ENCODE data around the gene PPP2R2D. TPM values are rescaled to one million over a fixed set of nuclear protein-coding genes. Genes with fewer than 3 reads are reported as not detected.

PPP2R2D gene
- total and polyA plus RNA-seq, 12 donors, result 26.8 to 46.5 (median 35.1) TPM

DNA sequence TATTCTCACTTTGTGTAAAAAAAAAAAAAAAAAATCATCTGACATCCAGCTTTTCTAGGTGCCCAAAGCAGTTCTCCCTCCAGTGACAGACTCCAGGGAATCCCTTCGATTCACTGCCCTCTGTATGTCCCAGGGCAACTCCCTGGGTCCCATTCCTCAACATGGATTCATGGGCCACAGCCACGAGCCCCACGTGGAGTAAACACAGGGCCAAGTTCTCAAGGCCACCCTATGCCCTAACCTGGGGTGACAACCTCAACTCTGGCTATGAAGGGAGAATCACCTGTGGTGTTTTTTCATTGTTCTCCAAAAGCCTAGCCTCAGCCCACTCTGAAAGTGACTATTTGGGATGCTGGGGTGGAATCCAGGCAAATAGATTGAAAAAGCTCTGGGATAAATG, 77.6 kb downstream of the PPP2R2D start:
- no peak overlapping the region for H3K4me3 ChIP-seq

DNA sequence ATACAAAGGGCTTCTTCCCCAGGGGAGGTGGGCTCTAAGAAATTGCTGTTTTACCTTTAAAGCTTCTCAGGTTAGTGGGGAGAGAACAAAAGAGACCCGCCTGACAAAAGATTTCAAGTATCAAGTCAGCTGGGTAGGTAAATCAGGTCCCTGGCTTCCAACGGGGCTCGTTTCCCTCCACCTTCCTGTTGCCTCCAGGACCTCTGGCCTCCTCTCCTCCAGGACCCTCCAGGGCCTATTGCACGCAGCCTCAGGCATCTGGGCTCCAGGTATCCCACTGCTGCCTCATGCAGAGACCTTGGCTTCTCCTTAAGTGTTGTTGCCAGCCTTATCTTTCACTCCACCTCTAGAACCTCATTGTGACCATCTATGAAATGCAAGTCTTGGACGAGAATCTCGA, 78.0 kb downstream of the PPP2R2D start:
- H3K4me1 ChIP-seq, result peaks cover 4 to 61% (median 54%) of the 10 kb centered on the region in 9 donors
- H3K36me3 ChIP-seq, result peaks cover 0 to 5% (median 0%) of the 10 kb centered on the region in 9 donors
- H3K4me3 ChIP-seq, result no peak overlapping the region
- 57 to 65% methylated on average over 6 of the region's 6 CpGs for WGBS, 2 donors
- DNase-seq (no peak), ATAC-seq (no peak)
- intact Hi-C loops (cut with DNase I), result loop anchor here in 1 of 10 donors (5.0 to 10.0 kb wide), 2 partner anchors 72 to 166 kb away; no protein-coding TSS in a partner anchor
- H3K27me3 ChIP-seq, result peaks cover 0 to 24% (median 0%) of the 10 kb centered on the region in 7 donors
- H3K27ac ChIP-seq, result peak overlapping the region in 3 of 10 donors; percentile 13 to 91 (median 88)
- H3K9me3 ChIP-seq, result no peaks in the 10 kb centered on the region
- TF ChIP-seq, protein P1, sequence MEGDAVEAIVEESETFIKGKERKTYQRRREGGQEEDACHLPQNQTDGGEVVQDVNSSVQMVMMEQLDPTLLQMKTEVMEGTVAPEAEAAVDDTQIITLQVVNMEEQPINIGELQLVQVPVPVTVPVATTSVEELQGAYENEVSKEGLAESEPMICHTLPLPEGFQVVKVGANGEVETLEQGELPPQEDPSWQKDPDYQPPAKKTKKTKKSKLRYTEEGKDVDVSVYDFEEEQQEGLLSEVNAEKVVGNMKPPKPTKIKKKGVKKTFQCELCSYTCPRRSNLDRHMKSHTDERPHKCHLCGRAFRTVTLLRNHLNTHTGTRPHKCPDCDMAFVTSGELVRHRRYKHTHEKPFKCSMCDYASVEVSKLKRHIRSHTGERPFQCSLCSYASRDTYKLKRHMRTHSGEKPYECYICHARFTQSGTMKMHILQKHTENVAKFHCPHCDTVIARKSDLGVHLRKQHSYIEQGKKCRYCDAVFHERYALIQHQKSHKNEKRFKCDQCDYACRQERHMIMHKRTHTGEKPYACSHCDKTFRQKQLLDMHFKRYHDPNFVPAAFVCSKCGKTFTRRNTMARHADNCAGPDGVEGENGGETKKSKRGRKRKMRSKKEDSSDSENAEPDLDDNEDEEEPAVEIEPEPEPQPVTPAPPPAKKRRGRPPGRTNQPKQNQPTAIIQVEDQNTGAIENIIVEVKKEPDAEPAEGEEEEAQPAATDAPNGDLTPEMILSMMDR (IDR thresholded peaks at IDR 0.05), result no peak

More for the DNA sequence above, 77.6 kb downstream of the PPP2R2D start:
- Histone ChIP-seq H3K27me3 (peaks cover 0 to 24% (median 0%) of the 10 kb centered on the region in 7 donors), H3K4me1 (peaks cover 4 to 66% (median 56%) of the 10 kb centered on the region in 9 donors), H3K27ac (peak overlapping the region in 2 of 10 donors; percentile 13 to 88), H3K9me3 (no peaks in the 10 kb centered on the region), H3K36me3 (peaks cover 0 to 5% (median 0%) of the 10 kb centered on the region in 9 donors)
- TF ChIP-seq, protein P1 (IDR thresholded peaks at IDR 0.05), result no peak
- intact Hi-C loops (cut with DNase I), result loop anchor here in 1 of 10 donors (5.0 to 10.0 kb wide), 2 partner anchors 71 to 166 kb away; no protein-coding TSS in a partner anchor
- ATAC-seq, result no peak
- no peak for DNase-seq
- WGBS, 2 donors, result 41 to 62% methylated on average over 3 of the region's 3 CpGs

DNA sequence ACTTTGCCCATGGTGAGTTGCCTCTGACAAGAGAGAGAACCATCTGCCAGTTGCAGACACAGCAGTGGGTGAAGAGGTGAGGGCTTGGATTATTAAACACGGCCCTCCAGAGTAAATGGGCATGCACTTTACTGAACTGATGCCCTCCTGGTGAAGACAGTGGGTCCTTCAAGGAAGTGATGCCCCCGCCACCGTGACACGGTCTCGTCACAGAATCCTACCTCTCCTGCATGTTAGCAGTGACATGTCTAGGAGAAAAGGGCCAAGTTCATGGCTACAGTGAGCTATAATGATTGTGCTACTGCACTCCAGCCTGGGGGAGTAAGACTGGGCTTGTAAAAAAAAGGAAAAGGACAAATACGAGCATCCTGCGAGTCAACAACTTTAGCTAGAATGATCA, 78.5 kb downstream of the PPP2R2D start:
- Histone ChIP-seq H3K36me3 (peaks cover 0 to 5% (median 0%) of the 10 kb centered on the region in 9 donors), H3K4me3 (peak overlapping the region in 8 of 10 donors; percentile 68 to 99 (median 93)), H3K9me3 (no peaks in the 10 kb centered on the region), H3K4me1 (peaks cover 4 to 56% (median 49%) of the 10 kb centered on the region in 9 donors), H3K27ac (peak overlapping the region in 8 of 10 donors; percentile 47 to 91 (median 77)), H3K27me3 (peaks cover 0 to 24% (median 0%) of the 10 kb centered on the region in 7 donors)
- DNase-seq (no peak), ATAC-seq (no peak)
- 42 to 49% methylated on average over 7 of the region's 7 CpGs for WGBS, 2 donors
- intact Hi-C loops (cut with DNase I), result loop anchor here in 1 of 10 donors (5.0 to 10.0 kb wide), 2 partner anchors 72 to 165 kb away; no protein-coding TSS in a partner anchor
- TF ChIP-seq, protein P1 (IDR thresholded peaks at IDR 0.05), result no peak

DNA sequence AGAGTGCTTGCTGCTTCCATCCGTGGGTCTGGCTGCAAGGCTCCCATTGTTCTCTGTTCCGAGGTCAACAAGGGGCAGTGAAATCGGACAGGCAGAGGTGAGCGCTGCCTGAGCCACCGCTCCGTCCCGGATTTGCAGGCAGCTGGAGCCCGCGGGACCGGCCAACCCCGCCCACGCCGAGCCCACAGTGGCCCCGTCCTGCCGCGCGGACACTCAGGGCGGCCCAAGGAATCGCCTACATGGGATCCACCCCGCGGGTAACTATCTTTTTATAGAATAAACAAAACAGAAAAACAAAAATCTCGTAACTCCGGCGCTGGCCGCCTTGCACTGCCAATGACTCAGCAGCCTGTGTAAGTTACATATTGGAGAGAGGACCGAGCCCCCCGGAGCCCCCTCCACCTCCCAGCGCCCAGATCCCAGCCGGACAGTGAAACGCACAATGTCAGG, 79.0 kb downstream of the PPP2R2D start:
- H3K36me3 ChIP-seq, result peaks cover 0 to 5% (median 0%) of the 10 kb centered on the region in 9 donors
- H3K27ac ChIP-seq, result peak overlapping the region in 9 of 10 donors; percentile 31 to 91 (median 73)
- peak; percentile 57 to 66 for DNase-seq
- whole genome bisulfite sequencing, 2 donors, result 8% methylated on average over 30 of the region's 30 CpGs
- TF ChIP-seq, protein P1 (IDR thresholded peaks at IDR 0.05), result no peak
- peak in 7 of 8 donors; percentile 20 to 69 (median 60) for ATAC-seq
- peaks cover 0 to 24% (median 0%) of the 10 kb centered on the region in 7 donors for H3K27me3 ChIP-seq
- H3K9me3 ChIP-seq, result no peaks in the 10 kb centered on the region
- H3K4me3 ChIP-seq, result peak overlapping the region; percentile 23 to 99 (median 90)
- peaks cover 4 to 51% (median 47%) of the 10 kb centered on the region in 9 donors for H3K4me1 ChIP-seq
- intact Hi-C loops (cut with DNase I), result loop anchor here in 4 of 10 donors (5.0 to 10.0 kb wide), 5 partner anchors 42 to 165 kb away; partner anchors contain the start of gene PPP2R2D (in 1 of the 4)
